T-helper 2 cell treated with Interferon-gamma antibody and Interleukin-4, amounts not matched to agents 5 μg/mL and 100 μg/mL, for 36 hours (primary cell): ENCODE results near the gene ADGRV1.
"Not testable (repeated sequence)": the region's sequence is repeated elsewhere in the genome, so short reads cannot be mapped to it uniquely, and the experiment has no call there.

Source experiments
- DNase-seq: peaks from one replicate; pipeline ENCODE4 v3.0.0; 2021; ENCODE audit warnings: low spot score
- H3K27ac Mint-ChIP-seq: one replicate; pipeline ENCODE4 v1.8.0; 2021; ENCODE audit warnings: mild to moderate bottlenecking, mixed read lengths
- H3K27me3 Mint-ChIP-seq: one replicate; pipeline ENCODE4 v1.8.0; 2021; ENCODE audit warnings: low read depth, mixed read lengths
- H3K36me3 Mint-ChIP-seq: one replicate; pipeline ENCODE4 v1.8.0; 2021; ENCODE audit warnings: low read depth, mixed read lengths
- H3K4me1 Mint-ChIP-seq: one replicate; pipeline ENCODE4 v1.8.0; 2021; ENCODE audit warnings: low read depth, mixed read lengths
- H3K4me3 Mint-ChIP-seq: one replicate; pipeline ENCODE4 v1.8.0; 2022; ENCODE audit warnings: mild to moderate bottlenecking, moderate library complexity, mixed read lengths
- H3K9me3 Mint-ChIP-seq: one replicate; pipeline ENCODE4 v1.8.0; 2021; ENCODE audit warnings: mixed read lengths

The ADGRV1 gene

GRCh38 chr5:90668079-90668565, 109.5 kb downstream of the ADGRV1 start:
- H3K4me1 Mint-ChIP-seq, H3K27ac Mint-ChIP-seq, H3K4me3 Mint-ChIP-seq, DNase-seq, H3K27me3 Mint-ChIP-seq, H3K9me3 Mint-ChIP-seq, H3K36me3 Mint-ChIP-seq: not testable (repeated sequence)

- no peaks in the 10 kb centered on the region for H3K4me1 Mint-ChIP-seq
- H3K27ac Mint-ChIP-seq, result no peak overlapping the region
- no peaks in the 10 kb centered on the region for H3K36me3 Mint-ChIP-seq
- H3K4me3 Mint-ChIP-seq, result no peak overlapping the region
- no peaks in the 10 kb centered on the region for H3K27me3 Mint-ChIP-seq
- H3K9me3 Mint-ChIP-seq, result no peaks in the 10 kb centered on the region
- no peak for DNase-seq
These were observed 116.6 kb downstream of the ADGRV1 start for GRCh38 chr5:90675222-90675621.

- Mint-ChIP-seq H3K9me3 (no peaks in the 10 kb centered on the region), H3K4me3 (no peak overlapping the region), H3K4me1 (no peaks in the 10 kb centered on the region), H3K27ac (no peak overlapping the region), H3K36me3 (no peaks in the 10 kb centered on the region), H3K27me3 (no peaks in the 10 kb centered on the region)
- no peak for DNase-seq
These were observed 122.4 kb downstream of the ADGRV1 start for GRCh38 chr5:90680921-90681563.

GRCh38 chr5:90682278-90682677, 123.7 kb downstream of the ADGRV1 start:
- Mint-ChIP-seq H3K36me3 (no peaks in the 10 kb centered on the region), H3K27me3 (no peaks in the 10 kb centered on the region), H3K9me3 (no peaks in the 10 kb centered on the region), H3K4me3 (no peak overlapping the region), H3K4me1 (no peaks in the 10 kb centered on the region), H3K27ac (no peak overlapping the region)
- DNase-seq, result no peak

GRCh38 chr5:90685425-90686022, 126.9 kb downstream of the ADGRV1 start:
- Mint-ChIP-seq H3K4me1 (no peaks in the 10 kb centered on the region), H3K9me3 (no peaks in the 10 kb centered on the region), H3K4me3 (no peak overlapping the region), H3K27ac (no peak overlapping the region), H3K27me3 (no peaks in the 10 kb centered on the region), H3K36me3 (no peaks in the 10 kb centered on the region)
- DNase-seq, result no peak

- H3K27me3 Mint-ChIP-seq, H3K36me3 Mint-ChIP-seq, H3K4me1 Mint-ChIP-seq, H3K9me3 Mint-ChIP-seq, H3K27ac Mint-ChIP-seq, H3K4me3 Mint-ChIP-seq, DNase-seq: not testable (repeated sequence)
These were observed 127.8 kb downstream of the ADGRV1 start for GRCh38 chr5:90686363-90686762.

- not testable (repeated sequence) for DNase-seq, H3K27ac Mint-ChIP-seq, H3K4me1 Mint-ChIP-seq, H3K27me3 Mint-ChIP-seq, H3K9me3 Mint-ChIP-seq, H3K4me3 Mint-ChIP-seq, H3K36me3 Mint-ChIP-seq
These were observed 128.9 kb downstream of the ADGRV1 start for GRCh38 chr5:90687458-90687857.

- DNase-seq, result no peak
- Mint-ChIP-seq H3K27ac (no peak overlapping the region), H3K36me3 (no peaks in the 10 kb centered on the region), H3K27me3 (no peaks in the 10 kb centered on the region), H3K4me3 (no peak overlapping the region), H3K4me1 (no peaks in the 10 kb centered on the region), H3K9me3 (no peaks in the 10 kb centered on the region)
These were observed 130.5 kb downstream of the ADGRV1 start for GRCh38 chr5:90689064-90689463.

- Mint-ChIP-seq H3K27me3 (no peaks in the 10 kb centered on the region), H3K4me1 (no peaks in the 10 kb centered on the region), H3K36me3 (no peaks in the 10 kb centered on the region), H3K27ac (no peak overlapping the region), H3K4me3 (no peak overlapping the region), H3K9me3 (no peaks in the 10 kb centered on the region)
- no peak for DNase-seq
These were observed 131.7 kb downstream of the ADGRV1 start for GRCh38 chr5:90690307-90690706.

GRCh38 chr5:90691533-90691932, 132.9 kb downstream of the ADGRV1 start:
- no peak for DNase-seq
- H3K27me3 Mint-ChIP-seq, result no peaks in the 10 kb centered on the region
- no peaks in the 10 kb centered on the region for H3K4me1 Mint-ChIP-seq
- H3K27ac Mint-ChIP-seq, result no peak overlapping the region
- H3K9me3 Mint-ChIP-seq, result no peaks in the 10 kb centered on the region
- no peak overlapping the region for H3K4me3 Mint-ChIP-seq
- H3K36me3 Mint-ChIP-seq, result no peaks in the 10 kb centered on the region

GRCh38 chr5:90696153-90696552, 137.6 kb downstream of the ADGRV1 start:
- Mint-ChIP-seq H3K9me3 (no peaks in the 10 kb centered on the region), H3K27me3 (no peaks in the 10 kb centered on the region), H3K36me3 (no peaks in the 10 kb centered on the region), H3K27ac (no peak overlapping the region), H3K4me3 (no peak overlapping the region), H3K4me1 (no peaks in the 10 kb centered on the region)
- DNase-seq, result no peak

- Mint-ChIP-seq H3K27ac (no peak overlapping the region), H3K9me3 (no peaks in the 10 kb centered on the region), H3K36me3 (no peaks in the 10 kb centered on the region), H3K4me3 (no peak overlapping the region), H3K27me3 (peaks cover 2% of the 10 kb centered on the region), H3K4me1 (no peaks in the 10 kb centered on the region)
- no peak for DNase-seq
These were observed 141.7 kb downstream of the ADGRV1 start for GRCh38 chr5:90700299-90700698.

GRCh38 chr5:90703932-90704331, 145.3 kb downstream of the ADGRV1 start:
- H3K9me3 Mint-ChIP-seq, result no peaks in the 10 kb centered on the region
- H3K27ac Mint-ChIP-seq, result no peak overlapping the region
- H3K27me3 Mint-ChIP-seq, result peaks cover 2% of the 10 kb centered on the region
- DNase-seq, result no peak
- no peaks in the 10 kb centered on the region for H3K4me1 Mint-ChIP-seq
- H3K36me3 Mint-ChIP-seq, result no peaks in the 10 kb centered on the region
- H3K4me3 Mint-ChIP-seq, result no peak overlapping the region

GRCh38 chr5:90707698-90708097, 149.1 kb downstream of the ADGRV1 start:
- H3K4me1 Mint-ChIP-seq, result no peaks in the 10 kb centered on the region
- no peak overlapping the region for H3K27ac Mint-ChIP-seq
- peaks cover 2% of the 10 kb centered on the region for H3K27me3 Mint-ChIP-seq
- no peaks in the 10 kb centered on the region for H3K9me3 Mint-ChIP-seq
- no peak overlapping the region for H3K4me3 Mint-ChIP-seq
- no peak for DNase-seq
- no peaks in the 10 kb centered on the region for H3K36me3 Mint-ChIP-seq
